Bronchial epithelial cell (primary cell): ENCODE measurements around the gene VPS26C. TPM values are rescaled to one million over a fixed set of nuclear protein-coding genes. Genes with fewer than 3 reads are reported as not detected.

Source experiments
- DNase-seq: peaks from one replicate; pipeline ENCODE4 v3.0.0-alpha.2; 2010; ENCODE audit warnings: low read depth
- FAIRE-seq: peaks from 2 replicates; lab custom pipeline; 2011; peaks lifted over from hg19 to GRCh38; lab: Jason Lieb, UNC
- H3K27me3 ChIP-seq: 2 replicates; pipeline ENCODE4 v1.5.1; 2011; ENCODE audit warnings: low read length; ENCODE audit not compliant: control insufficient read depth, insufficient read depth
- H3K36me3 ChIP-seq: 2 replicates; pipeline ENCODE4 v1.5.1; 2011; ENCODE audit warnings: low read length; ENCODE audit not compliant: control insufficient read depth, insufficient read depth
- H3K4me3 ChIP-seq: 2 replicates; pipeline ENCODE4 v1.5.1; 2011; ENCODE audit warnings: mild to moderate bottlenecking, low read depth, low read length, control low read depth
- CTCF ChIP-seq: IDR thresholded peaks from 2 replicates; pipeline ENCODE4 v1.5.1; 2011; ENCODE audit warnings: mild to moderate bottlenecking, moderate library complexity, low read length, control low read depth, inconsistent platforms; ENCODE audit not compliant: insufficient read depth, severe bottlenecking
- total RNA-seq: library from RNA; depleted of rRNA; stranded (reverse); fragments of >200 nt; gene quantifications from 2 replicates; pipeline ENCODE4 v1.2.1, GENCODE V29; 2014

Gene VPS26C
- total RNA-seq, 1 donor from 2014 or later: 50.5 TPM

GRCh38 chr21:37196847-37197246, 70.3 kb downstream of the VPS26C start:
- no peak overlapping the region for H3K4me3 ChIP-seq
- peaks cover 20% of the 10 kb centered on the region for H3K36me3 ChIP-seq
- TF ChIP-seq CTCF: no peak
- H3K27me3 ChIP-seq: no peaks in the 10 kb centered on the region
- DNase-seq (no peak), FAIRE-seq (no peak)

DNA sequence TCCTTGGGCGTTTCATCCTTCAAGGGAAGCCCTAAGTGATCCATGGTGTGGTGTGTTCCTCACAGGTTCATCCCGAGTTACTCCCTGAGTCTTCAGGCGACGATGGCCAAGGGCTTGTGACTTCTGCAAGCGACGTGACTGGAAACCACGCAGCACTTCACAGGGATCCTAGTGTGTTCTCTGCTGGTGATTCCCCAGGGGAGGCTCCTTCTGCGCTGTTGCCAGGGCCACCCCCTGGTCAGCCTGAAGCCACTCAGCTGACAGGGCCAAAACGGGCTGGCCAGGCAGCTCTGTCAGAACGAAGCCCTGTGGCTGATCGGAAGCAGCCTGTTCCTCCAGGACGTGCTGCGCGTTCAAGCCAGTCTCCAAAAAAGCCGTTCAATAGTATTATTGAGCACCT, 71.5 kb downstream of the VPS26C start:
- FAIRE-seq: no peak

DNA sequence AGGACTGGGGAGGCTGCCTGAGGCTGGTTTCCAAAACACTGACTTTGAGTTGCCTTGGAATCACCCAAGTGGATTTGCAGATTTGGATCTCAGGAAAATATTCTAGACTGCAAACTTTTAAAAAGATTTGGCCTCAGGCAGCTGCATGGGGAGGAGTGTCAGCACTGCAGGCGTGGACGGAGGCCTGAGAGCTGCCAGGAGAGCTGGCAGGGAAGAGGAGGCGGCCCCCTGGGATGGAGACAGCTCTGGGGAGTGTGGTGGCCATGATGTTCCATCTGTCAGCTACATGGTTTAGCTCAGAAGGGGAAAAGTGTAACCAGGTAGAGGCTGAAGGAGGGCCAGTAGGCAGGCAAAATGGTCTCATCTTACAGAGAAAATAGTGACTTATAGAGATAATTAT, 72.1 kb downstream of the VPS26C start:
- DNase-seq (no peak), FAIRE-seq (no peak)
- Histone ChIP-seq H3K27me3 (no peaks in the 10 kb centered on the region), H3K36me3 (peaks cover 12% of the 10 kb centered on the region), H3K4me3 (no peak overlapping the region)
- no peak for TF ChIP-seq CTCF

More for the DNA sequence above, 71.5 kb downstream of the VPS26C start:
- Histone ChIP-seq H3K4me3 (no peak overlapping the region), H3K27me3 (no peaks in the 10 kb centered on the region), H3K36me3 (peaks cover 12% of the 10 kb centered on the region)
- DNase-seq: no peak
- TF ChIP-seq CTCF: no peak

DNA sequence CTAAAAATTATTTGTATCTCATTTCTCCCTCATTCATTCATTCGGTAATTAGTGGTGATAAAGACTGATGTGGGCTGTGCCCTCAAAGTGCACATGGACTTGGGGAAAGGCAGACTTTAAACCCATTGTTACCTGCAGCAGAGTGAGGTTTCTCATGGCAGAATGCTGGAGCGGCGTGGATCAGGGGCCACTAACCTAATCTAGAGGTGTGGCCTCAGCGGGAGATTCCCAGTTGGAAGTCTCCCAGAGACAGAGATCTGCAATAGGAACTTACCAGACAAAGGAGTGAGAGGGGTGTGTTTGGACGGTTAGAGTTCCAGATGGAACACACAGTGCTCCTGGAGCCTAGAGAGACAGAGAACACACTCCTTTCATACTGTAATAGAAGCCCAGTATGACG, 73.5 kb downstream of the VPS26C start:
- H3K36me3 ChIP-seq: peaks cover 10% of the 10 kb centered on the region
- DNase-seq: no peak

DNA sequence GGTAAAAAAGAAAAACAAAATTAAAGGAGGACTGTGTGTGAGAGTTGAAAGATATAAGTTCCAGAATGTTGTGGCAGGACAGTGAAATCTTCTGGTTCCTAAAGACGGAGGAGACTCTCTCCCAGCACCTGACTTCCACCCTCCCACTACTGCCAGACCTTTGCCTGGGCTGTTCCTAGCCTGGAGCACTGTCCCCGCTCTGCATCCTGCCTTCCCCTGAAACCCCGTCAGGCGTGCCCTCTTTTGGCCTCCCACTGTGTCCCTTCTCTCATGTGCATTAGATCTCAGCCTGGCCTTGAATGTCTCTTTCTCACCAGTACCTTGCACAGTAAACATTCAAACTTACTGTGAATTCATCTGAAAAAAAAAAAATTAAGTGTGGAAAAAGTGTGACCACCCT, 74.1 kb downstream of the VPS26C start:
- FAIRE-seq (no peak), DNase-seq (no peak)
- Histone ChIP-seq H3K4me3 (no peak overlapping the region), H3K27me3 (no peaks in the 10 kb centered on the region), H3K36me3 (peaks cover 10% of the 10 kb centered on the region)
- no peak for TF ChIP-seq CTCF

More for the DNA sequence above, 73.5 kb downstream of the VPS26C start:
- FAIRE-seq: no peak
- no peak for TF ChIP-seq CTCF
- Histone ChIP-seq H3K27me3 (no peaks in the 10 kb centered on the region), H3K4me3 (no peak overlapping the region)

- DNase-seq (no peak), FAIRE-seq (no peak)
- Histone ChIP-seq H3K36me3 (peaks cover 10% of the 10 kb centered on the region), H3K27me3 (no peaks in the 10 kb centered on the region), H3K4me3 (no peak overlapping the region)
- no peak for TF ChIP-seq CTCF
Measured at GRCh38 chr21:37192019-37192418, 75.1 kb downstream of the VPS26C start.
